Measurements from ENCODE around the gene STAP2.
"Not testable (repeated sequence)": the region's sequence is repeated elsewhere in the genome, so short reads cannot be mapped to it uniquely, and the experiment has no call there.

DNA sequence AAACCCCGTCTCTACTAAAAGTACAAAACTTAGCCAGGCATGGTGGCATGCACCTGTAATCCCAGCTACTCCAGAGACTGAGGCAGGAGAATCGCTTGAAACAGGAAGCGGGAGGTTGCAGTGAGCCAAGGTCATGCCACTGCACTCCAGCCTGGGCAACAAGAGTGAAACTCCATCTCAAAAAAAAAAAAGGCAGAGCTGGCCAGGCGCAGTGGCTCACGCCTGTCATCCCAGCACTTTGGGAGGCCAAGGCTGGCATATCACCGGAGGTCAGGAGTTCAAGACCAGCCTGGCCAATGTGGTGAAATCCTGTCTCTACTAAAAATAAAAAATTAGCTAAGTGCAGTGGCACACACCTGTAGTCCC, 64.3 kb downstream of the STAP2 start:
- TF ChIP-seq, protein P1, sequence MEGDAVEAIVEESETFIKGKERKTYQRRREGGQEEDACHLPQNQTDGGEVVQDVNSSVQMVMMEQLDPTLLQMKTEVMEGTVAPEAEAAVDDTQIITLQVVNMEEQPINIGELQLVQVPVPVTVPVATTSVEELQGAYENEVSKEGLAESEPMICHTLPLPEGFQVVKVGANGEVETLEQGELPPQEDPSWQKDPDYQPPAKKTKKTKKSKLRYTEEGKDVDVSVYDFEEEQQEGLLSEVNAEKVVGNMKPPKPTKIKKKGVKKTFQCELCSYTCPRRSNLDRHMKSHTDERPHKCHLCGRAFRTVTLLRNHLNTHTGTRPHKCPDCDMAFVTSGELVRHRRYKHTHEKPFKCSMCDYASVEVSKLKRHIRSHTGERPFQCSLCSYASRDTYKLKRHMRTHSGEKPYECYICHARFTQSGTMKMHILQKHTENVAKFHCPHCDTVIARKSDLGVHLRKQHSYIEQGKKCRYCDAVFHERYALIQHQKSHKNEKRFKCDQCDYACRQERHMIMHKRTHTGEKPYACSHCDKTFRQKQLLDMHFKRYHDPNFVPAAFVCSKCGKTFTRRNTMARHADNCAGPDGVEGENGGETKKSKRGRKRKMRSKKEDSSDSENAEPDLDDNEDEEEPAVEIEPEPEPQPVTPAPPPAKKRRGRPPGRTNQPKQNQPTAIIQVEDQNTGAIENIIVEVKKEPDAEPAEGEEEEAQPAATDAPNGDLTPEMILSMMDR (IDR thresholded peaks at IDR 0.05): not testable (repeated sequence)
- TF ChIP-seq POLR2A (IDR thresholded peaks at IDR 0.05): not testable (repeated sequence)
